Measurements from ENCODE around the gene MRGPRE. TPM values are rescaled to one million over a fixed set of nuclear protein-coding genes. Genes with fewer than 3 reads are reported as not detected.
A peak's percentile ranks its signal among the peaks of the same experiment; 100 is the strongest.

MRGPRE gene
- total RNA-seq, 1 donor from 2014 or later = not detected

GRCh38 chr11:3245071-3245470 lies 12.9 kb upstream of the MRGPRE start:
- no peak for TF ChIP-seq CTCF (IDR thresholded peaks at IDR 0.05)
- peaks cover 5% of the 10 kb centered on the region for H3K9me3 Mint-ChIP-seq (ENCODE audit: unreplicated experiment)

GRCh38 chr11:3243880-3244279 lies 11.7 kb upstream of the MRGPRE start:
- Mint-ChIP-seq H3K27ac (ENCODE audit: unreplicated experiment) (no peak overlapping the region), H3K4me3 (ENCODE audit: unreplicated experiment) (no peak overlapping the region), H3K4me1 (ENCODE audit: unreplicated experiment) (no peaks in the 10 kb centered on the region), H3K9me3 (ENCODE audit: unreplicated experiment) (peaks cover 5% of the 10 kb centered on the region), H3K36me3 (ENCODE audit: unreplicated experiment) (no peaks in the 10 kb centered on the region), H3K27me3 (ENCODE audit: unreplicated experiment) (peaks cover 55% of the 10 kb centered on the region)
- no peak for TF ChIP-seq CTCF (IDR thresholded peaks at IDR 0.05)
- no peak for DNase-seq (ENCODE audit: extremely low spot score, unreplicated experiment)

More at GRCh38 chr11:3245071-3245470, 12.9 kb upstream of the MRGPRE start:
- Mint-ChIP-seq H3K27me3 (ENCODE audit: unreplicated experiment) (peaks cover 45% of the 10 kb centered on the region), H3K27ac (ENCODE audit: unreplicated experiment) (no peak overlapping the region), H3K4me1 (ENCODE audit: unreplicated experiment) (no peaks in the 10 kb centered on the region), H3K36me3 (ENCODE audit: unreplicated experiment) (no peaks in the 10 kb centered on the region), H3K4me3 (ENCODE audit: unreplicated experiment) (no peak overlapping the region)
- peak; percentile 34 for DNase-seq (ENCODE audit: extremely low spot score, unreplicated experiment)

GRCh38 chr11:3237119-3237518 lies 4.9 kb upstream of the MRGPRE start:
- Mint-ChIP-seq H3K27me3 (ENCODE audit: unreplicated experiment) (peaks cover 81% of the 10 kb centered on the region), H3K4me1 (ENCODE audit: unreplicated experiment) (no peaks in the 10 kb centered on the region), H3K27ac (ENCODE audit: unreplicated experiment) (no peak overlapping the region), H3K4me3 (ENCODE audit: unreplicated experiment) (no peak overlapping the region), H3K36me3 (ENCODE audit: unreplicated experiment) (no peaks in the 10 kb centered on the region), H3K9me3 (ENCODE audit: unreplicated experiment) (no peaks in the 10 kb centered on the region)
- TF ChIP-seq CTCF (IDR thresholded peaks at IDR 0.05) = no peak
- no peak for DNase-seq (ENCODE audit: extremely low spot score, unreplicated experiment)

GRCh38 chr11:3234846-3235245 lies 2.6 kb upstream of the MRGPRE start:
- Mint-ChIP-seq H3K27ac (ENCODE audit: unreplicated experiment) (no peak overlapping the region), H3K27me3 (ENCODE audit: unreplicated experiment) (peaks cover 58% of the 10 kb centered on the region), H3K4me1 (ENCODE audit: unreplicated experiment) (no peaks in the 10 kb centered on the region), H3K4me3 (ENCODE audit: unreplicated experiment) (no peak overlapping the region), H3K9me3 (ENCODE audit: unreplicated experiment) (no peaks in the 10 kb centered on the region), H3K36me3 (ENCODE audit: unreplicated experiment) (no peaks in the 10 kb centered on the region)
- peak; percentile 72 for DNase-seq (ENCODE audit: extremely low spot score, unreplicated experiment)
- TF ChIP-seq CTCF (IDR thresholded peaks at IDR 0.05) = no peak

- H3K27ac Mint-ChIP-seq (ENCODE audit: unreplicated experiment) = no peak overlapping the region
- H3K36me3 Mint-ChIP-seq (ENCODE audit: unreplicated experiment) = no peaks in the 10 kb centered on the region
- TF ChIP-seq CTCF (IDR thresholded peaks at IDR 0.05) = no peak
- no peaks in the 10 kb centered on the region for H3K9me3 Mint-ChIP-seq (ENCODE audit: unreplicated experiment)
- H3K4me3 Mint-ChIP-seq (ENCODE audit: unreplicated experiment) = no peak overlapping the region
- no peaks in the 10 kb centered on the region for H3K4me1 Mint-ChIP-seq (ENCODE audit: unreplicated experiment)
- peak; percentile 70 for DNase-seq (ENCODE audit: extremely low spot score, unreplicated experiment)
- H3K27me3 Mint-ChIP-seq (ENCODE audit: unreplicated experiment) = peaks cover 43% of the 10 kb centered on the region
Measured at GRCh38 chr11:3232956-3233355, 739 bp upstream of the MRGPRE start.
